Upper lobe of left lung (tissue), 6 donors: ENCODE data around the gene AOX1. TPM values are rescaled to one million over a fixed set of nuclear protein-coding genes. Genes with fewer than 3 reads are reported as not detected.
"Not testable (repeated sequence)": the region's sequence is repeated elsewhere in the genome, so short reads cannot be mapped to it uniquely, and the experiment has no call there.

Experiments
- ATAC-seq, 2 donors: fragments of 200-7000 bp; cut with Tn5 transposase; one replicate each; pipeline ENCODE4 v1.9.1; 2022; ENCODE audit warnings: mild to moderate bottlenecking in 2 of 2, moderate library complexity in 2 of 2; ENCODE audit not compliant: low FRiP score in 2 of 2
- DNase-seq, 2 donors: peaks; one replicate each; pipeline ENCODE4 v3.0.0-alpha.2; 2019 to 2020
- H3K27ac ChIP-seq, 4 donors: fragments of 200-600 bp; sonication (generic); one replicate each; pipeline ENCODE4 v1.5.1; 2016 to 2019
- H3K27me3 ChIP-seq, 4 donors: fragments of 200-600 bp; sonication (generic); one replicate each; pipeline ENCODE4 v1.5.1; 2017 to 2019
- H3K36me3 ChIP-seq, 4 donors: fragments of 200-600 bp; sonication (generic); one replicate each; pipeline ENCODE4 v1.5.1; 2016 to 2019
- H3K4me1 ChIP-seq, 4 donors: fragments of 200-600 bp; sonication (generic); one replicate each; pipeline ENCODE4 v1.5.1; 2018 to 2019
- H3K4me3 ChIP-seq, 4 donors: fragments of 200-600 bp; sonication (generic); one replicate each; pipeline ENCODE4 v1.5.1; 2017 to 2019; ENCODE audit warnings: mild to moderate bottlenecking in 2 of 4, moderate library complexity in 1 of 4
- H3K9me3 ChIP-seq, 4 donors: fragments of 200-600 bp; sonication (generic); one replicate each; pipeline ENCODE4 v1.5.1; 2018 to 2019
- CTCF ChIP-seq, 6 experiments: fragments of 450-650 bp in 4 of 6; fragments of 200-600 bp in 2 of 6; sonication (generic) in 2 of 6; IDR thresholded peaks; one replicate each; pipeline ENCODE4 v1.5.1; 2016 to 2019; ENCODE audit warnings: antibody characterized with exemption in 6 of 6
- EP300 ChIP-seq, 4 donors: sonication (generic); formaldehyde crosslinking; IDR thresholded peaks; one replicate each; pipeline ENCODE4 v1.5.1; 2017; ENCODE audit warnings: antibody characterized with exemption in 4 of 4, control low read depth in 2 of 4
- POLR2A ChIP-seq, 4 donors: fragments of 450-650 bp; IDR thresholded peaks; one replicate each; pipeline ENCODE4 v1.5.1; 2016 to 2017; ENCODE audit warnings: antibody characterized with exemption in 4 of 4, mild to moderate bottlenecking in 2 of 4
- POLR2AphosphoS5 ChIP-seq, 2 donors: sonication (generic); formaldehyde crosslinking; IDR thresholded peaks; one replicate each; pipeline ENCODE4 v1.5.1; 2017; ENCODE audit warnings: antibody characterized with exemption in 2 of 2
- WGBS, 2 donors: methylation state at CpG; one replicate each; pipeline ENCODE4 v1.1.5; 2017 to 2018; 5-methylcytosine and 5-hydroxymethylcytosine counted together
- total RNA-seq, 6 donors: library from RNA; depleted of rRNA in 4 of 6; stranded (reverse); fragments of >200 nt in 4 of 6; gene quantifications; one replicate each; pipeline versions ENCODE4 v1.1.0 to v1.2.1, GENCODE V29; 2016 to 2021
- donor health status: DM: no; HTN: no; CAD: no; lungs with moderate emphysema.
- donor health status: DM: no; HTN: yes; CAD: no; lungs with severe emphysema.

AOX1 gene
- total RNA-seq, 6 donors from 2014 or later, result 8.7 to 49.0 (median 27.5) TPM

GRCh38 chr2:200604571-200605255, 18.9 kb downstream of the AOX1 start:
- Histone ChIP-seq H3K36me3 (no peaks in the 10 kb centered on the region), H3K27me3 (no peaks in the 10 kb centered on the region), H3K4me3 (no peak overlapping the region), H3K9me3 (no peaks in the 10 kb centered on the region), H3K27ac (no peak overlapping the region), H3K4me1 (no peaks in the 10 kb centered on the region)
- no peak for TF ChIP-seq EP300 (IDR thresholded peaks at IDR 0.05)
- TF ChIP-seq POLR2A (IDR thresholded peaks at IDR 0.05), result no peak
- TF ChIP-seq CTCF (IDR thresholded peaks at IDR 0.05), result no peak
- TF ChIP-seq POLR2AphosphoS5 (IDR thresholded peaks at IDR 0.05), result no peak
- 59 to 63% methylated on average over 5 of the region's 5 CpGs for WGBS, 2 donors
- ATAC-seq (no peak), DNase-seq (no peak)

GRCh38 chr2:200608341-200609027, 22.7 kb downstream of the AOX1 start:
- no peak overlapping the region for H3K4me3 ChIP-seq
- H3K36me3 ChIP-seq, result no peaks in the 10 kb centered on the region
- DNase-seq, result no peak
- no peaks in the 10 kb centered on the region for H3K4me1 ChIP-seq
- no peak for TF ChIP-seq CTCF (IDR thresholded peaks at IDR 0.05)
- TF ChIP-seq EP300 (IDR thresholded peaks at IDR 0.05), result no peak
- TF ChIP-seq POLR2A (IDR thresholded peaks at IDR 0.05), result no peak
- TF ChIP-seq POLR2AphosphoS5 (IDR thresholded peaks at IDR 0.05), result no peak
- H3K27me3 ChIP-seq, result no peaks in the 10 kb centered on the region
- 51 to 60% methylated on average over 3 of the region's 3 CpGs for WGBS, 2 donors
- ATAC-seq, result no peak
- H3K27ac ChIP-seq, result no peak overlapping the region
- H3K9me3 ChIP-seq, result no peaks in the 10 kb centered on the region

- Histone ChIP-seq H3K4me1 (no peaks in the 10 kb centered on the region), H3K27ac (no peak overlapping the region), H3K4me3 (no peak overlapping the region), H3K9me3 (no peaks in the 10 kb centered on the region), H3K36me3 (no peaks in the 10 kb centered on the region), H3K27me3 (no peaks in the 10 kb centered on the region)
- DNase-seq (no peak), ATAC-seq (peak in 1 of 2 donors; percentile 92)
- TF ChIP-seq EP300 (IDR thresholded peaks at IDR 0.05) (no peak), CTCF (IDR thresholded peaks at IDR 0.05) (no peak), POLR2A (IDR thresholded peaks at IDR 0.05) (no peak), POLR2AphosphoS5 (IDR thresholded peaks at IDR 0.05) (no peak)
These were observed 23.3 kb downstream of the AOX1 start for GRCh38 chr2:200609028-200609614.

- not testable (repeated sequence) for H3K4me3 ChIP-seq, H3K9me3 ChIP-seq, DNase-seq, H3K36me3 ChIP-seq, ATAC-seq, H3K4me1 ChIP-seq, H3K27ac ChIP-seq, H3K27me3 ChIP-seq
- 83 to 88% methylated on average over 3 of the region's 3 CpGs for WGBS, 2 donors
These were observed 24.4 kb downstream of the AOX1 start for GRCh38 chr2:200610217-200610616.

- no peaks in the 10 kb centered on the region for H3K36me3 ChIP-seq
- no peaks in the 10 kb centered on the region for H3K9me3 ChIP-seq
- TF ChIP-seq POLR2A (IDR thresholded peaks at IDR 0.05) (no peak), POLR2AphosphoS5 (IDR thresholded peaks at IDR 0.05) (no peak), EP300 (IDR thresholded peaks at IDR 0.05) (no peak), CTCF (IDR thresholded peaks at IDR 0.05) (no peak)
- no peak for DNase-seq
- no peak overlapping the region for H3K4me3 ChIP-seq
- WGBS, 2 donors, result 79% methylated on average over 4 of the region's 4 CpGs
- ATAC-seq, result no peak
- H3K27ac ChIP-seq, result no peak overlapping the region
- no peaks in the 10 kb centered on the region for H3K27me3 ChIP-seq
- no peaks in the 10 kb centered on the region for H3K4me1 ChIP-seq
These were observed 27.9 kb downstream of the AOX1 start for GRCh38 chr2:200613692-200614091.
